GM21390 (cell line): Measurements from ENCODE around the gene KRTAP10-10.
"Not testable (repeated sequence)": the region's sequence is repeated elsewhere in the genome, so short reads cannot be mapped to it uniquely, and the experiment has no call there.

ENCODE experiments used
- ATAC-seq: cut with Tn5 transposase; IDR thresholded peaks from one replicate; pipeline ENCODE4 v1.9.1; 2021; ENCODE audit not compliant: unreplicated experiment

KRTAP10-10 gene

GRCh38 chr21:44602463-44602850 lies 34.7 kb upstream of the KRTAP10-10 start:
- no peak for ATAC-seq

GRCh38 chr21:44603109-44603875 lies 33.9 kb upstream of the KRTAP10-10 start:
- ATAC-seq = no peak

DNA sequence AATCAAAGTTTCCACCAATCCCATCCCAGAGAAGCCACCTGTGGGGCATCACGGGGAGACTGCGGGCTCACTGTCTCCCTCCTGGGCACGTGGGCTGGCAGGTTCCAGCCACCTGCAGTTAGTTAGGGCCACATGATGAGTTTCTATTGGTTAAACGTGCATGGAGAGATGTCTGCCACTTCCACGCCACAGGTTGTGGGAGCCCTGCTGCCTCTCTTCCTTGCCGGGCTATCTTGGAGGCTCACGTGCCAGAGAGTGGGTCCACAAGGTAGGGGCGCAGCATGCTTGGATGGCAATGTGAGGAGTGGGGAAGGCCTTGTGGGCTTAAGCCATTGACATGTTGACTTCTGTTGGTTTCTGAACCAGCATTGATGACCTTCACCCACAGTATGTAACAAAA lies 33.2 kb upstream of the KRTAP10-10 start:
- no peak for ATAC-seq

- no peak for ATAC-seq
Observed at GRCh38 chr21:44606495-44606894, 30.7 kb upstream of the KRTAP10-10 start.

- ATAC-seq = no peak
Observed at GRCh38 chr21:44609193-44609592, 28.0 kb upstream of the KRTAP10-10 start.

- not testable (repeated sequence) for ATAC-seq
Observed at GRCh38 chr21:44610157-44610843, 26.9 kb upstream of the KRTAP10-10 start.

- no peak for ATAC-seq
Observed at GRCh38 chr21:44611551-44611950, 25.6 kb upstream of the KRTAP10-10 start.

GRCh38 chr21:44612029-44612486 lies 25.1 kb upstream of the KRTAP10-10 start, which contains the start of gene KRTAP10-8:
Gene KRTAP10-8, plus strand, starts transcription at chr21:44612079. Its CDS starts 22 bp downstream, at chr21:44612101.
- no peak for ATAC-seq

GRCh38 chr21:44612669-44613229 lies 24.4 kb upstream of the KRTAP10-10 start:
- ATAC-seq = no peak

DNA sequence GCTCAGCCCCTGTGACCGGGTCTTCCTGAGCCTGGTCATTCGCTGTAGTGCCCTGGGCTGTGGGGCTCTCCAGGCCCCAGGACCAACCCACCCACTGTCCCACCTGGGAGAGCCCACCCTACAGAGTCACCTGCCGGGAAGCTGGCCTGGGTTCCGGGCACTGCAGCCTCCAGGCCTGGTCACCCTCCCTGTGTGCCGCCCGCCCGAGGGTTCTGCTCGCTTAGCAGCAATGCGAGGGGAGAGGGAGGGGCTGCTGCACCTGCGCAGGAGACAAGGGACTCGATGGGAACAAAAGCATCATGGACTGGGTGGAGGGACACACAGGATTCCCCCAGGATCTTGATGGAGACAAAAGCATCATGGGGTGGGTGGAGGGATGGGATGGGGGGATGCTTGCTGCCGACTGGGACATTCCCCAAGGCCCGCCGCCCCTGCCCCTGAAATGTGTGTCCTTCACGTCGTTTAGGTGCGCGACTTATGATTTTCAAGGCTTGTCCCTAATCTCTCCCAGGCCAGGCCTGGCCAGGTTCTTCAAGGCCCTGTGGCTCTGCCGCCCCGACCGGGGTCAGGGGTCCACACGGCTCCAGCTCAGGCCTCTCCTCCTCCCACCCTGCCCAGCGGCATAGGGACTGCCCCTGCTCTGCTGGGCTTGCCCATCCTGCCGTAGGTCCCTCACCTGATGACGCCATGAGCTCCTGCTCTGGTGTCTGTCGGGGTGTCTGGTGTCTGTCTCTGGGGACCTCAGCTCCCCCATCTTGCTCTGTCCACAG lies 23.6 kb upstream of the KRTAP10-10 start:
- no peak for ATAC-seq

DNA sequence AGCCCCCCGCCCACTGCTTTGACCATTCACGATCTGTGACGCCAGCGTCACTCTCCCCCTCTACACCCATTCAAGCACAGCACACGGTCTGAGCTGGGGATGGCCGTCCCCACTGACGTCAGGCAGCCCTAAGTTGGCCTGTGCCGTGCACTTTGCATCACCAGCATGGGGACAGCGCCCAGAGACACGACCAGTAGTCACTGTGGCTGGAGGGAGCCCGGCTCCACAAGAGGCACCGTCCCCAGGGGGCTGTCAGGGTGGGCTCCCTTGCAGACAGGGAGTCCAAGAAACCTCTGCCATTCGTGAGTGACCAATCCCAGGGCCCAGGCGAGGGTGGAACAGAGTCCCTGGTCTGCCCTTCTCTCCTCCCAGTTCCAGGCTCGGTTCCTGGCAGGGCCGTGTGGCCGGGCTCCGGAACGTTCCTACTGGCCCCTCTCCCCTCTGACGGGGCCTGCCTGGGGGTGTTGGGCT lies 23.0 kb upstream of the KRTAP10-10 start:
- ATAC-seq = no peak

- no peak for ATAC-seq
Observed at GRCh38 chr21:44614961-44615391, 22.2 kb upstream of the KRTAP10-10 start.

DNA sequence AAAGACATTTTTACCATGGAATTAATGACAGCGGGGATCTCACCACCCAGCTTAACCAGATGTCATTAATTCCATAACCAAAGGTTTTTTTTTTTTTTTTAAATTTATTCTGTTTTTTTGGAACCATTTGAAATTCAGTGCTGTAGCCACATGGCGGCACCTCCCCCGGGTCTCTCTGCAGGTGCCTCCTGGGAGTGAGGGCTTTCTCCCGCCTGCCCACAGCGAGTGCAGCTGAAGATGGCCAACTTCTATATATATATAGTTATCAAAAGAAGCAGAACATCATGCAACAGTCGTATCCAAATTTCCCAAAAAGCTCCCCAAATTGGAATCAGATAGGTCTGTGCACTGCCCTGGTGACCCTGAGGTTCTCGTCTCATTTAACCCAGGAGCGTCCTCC lies 21.7 kb upstream of the KRTAP10-10 start:
- ATAC-seq = no peak

- ATAC-seq = no peak
Observed at GRCh38 chr21:44615911-44616590, 21.1 kb upstream of the KRTAP10-10 start.

DNA sequence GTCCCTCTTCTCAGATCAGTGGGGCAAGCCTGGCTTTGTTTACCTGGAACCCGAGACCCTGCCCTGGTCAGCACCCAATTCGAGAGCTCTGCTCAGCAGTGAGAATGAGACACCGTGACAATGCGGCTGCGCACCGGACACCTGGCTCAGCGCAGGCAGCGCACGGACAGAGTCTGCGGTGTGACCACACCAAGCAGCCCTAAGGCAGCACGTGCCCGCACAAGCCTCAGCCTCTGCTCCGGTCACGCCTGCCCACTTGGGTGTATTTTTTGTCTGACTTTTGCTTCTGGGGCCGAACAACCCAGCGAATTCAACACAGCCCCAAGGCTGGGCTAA lies 20.6 kb upstream of the KRTAP10-10 start:
- ATAC-seq = no peak

DNA sequence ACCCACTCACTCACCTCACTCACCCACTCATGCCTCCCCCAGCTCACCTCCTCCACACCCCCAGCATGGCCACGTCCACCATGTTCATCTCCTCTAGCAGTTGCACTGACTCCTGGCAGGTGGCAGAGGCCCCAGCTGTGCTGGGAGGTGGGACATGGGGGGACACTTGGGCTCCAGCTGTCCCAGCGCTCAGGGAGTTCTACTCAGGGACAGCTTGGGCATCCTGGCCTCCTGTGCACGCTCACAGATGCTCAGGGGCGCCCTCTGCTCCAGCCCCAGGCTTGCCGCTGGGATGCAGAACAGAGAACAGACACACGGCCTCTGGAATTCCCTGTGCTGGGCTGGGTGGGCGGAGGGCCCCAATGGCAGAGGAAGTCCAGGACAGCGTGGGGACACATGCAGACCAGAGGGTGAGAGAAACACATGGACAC lies 20.1 kb upstream of the KRTAP10-10 start:
- ATAC-seq = no peak

DNA sequence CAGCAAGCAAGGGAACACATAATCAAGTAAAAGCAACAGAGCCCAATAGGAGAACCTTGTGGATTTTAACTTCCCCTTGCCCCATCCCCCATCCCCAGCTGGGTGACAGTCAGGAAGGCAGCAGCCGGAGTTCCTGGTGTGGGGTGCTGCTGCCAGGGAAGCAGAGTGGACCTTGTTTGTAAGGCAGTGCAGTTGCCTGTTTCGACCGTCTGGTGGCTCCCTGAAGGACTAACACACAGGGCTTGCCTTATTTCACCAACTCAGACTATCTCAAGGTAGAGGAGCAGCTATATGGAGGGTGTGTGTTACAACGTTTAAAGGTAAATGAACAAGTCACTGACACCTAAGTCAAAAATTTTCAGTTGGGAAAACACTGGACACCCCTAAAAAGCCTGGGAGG lies 18.7 kb upstream of the KRTAP10-10 start:
- ATAC-seq = no peak

DNA sequence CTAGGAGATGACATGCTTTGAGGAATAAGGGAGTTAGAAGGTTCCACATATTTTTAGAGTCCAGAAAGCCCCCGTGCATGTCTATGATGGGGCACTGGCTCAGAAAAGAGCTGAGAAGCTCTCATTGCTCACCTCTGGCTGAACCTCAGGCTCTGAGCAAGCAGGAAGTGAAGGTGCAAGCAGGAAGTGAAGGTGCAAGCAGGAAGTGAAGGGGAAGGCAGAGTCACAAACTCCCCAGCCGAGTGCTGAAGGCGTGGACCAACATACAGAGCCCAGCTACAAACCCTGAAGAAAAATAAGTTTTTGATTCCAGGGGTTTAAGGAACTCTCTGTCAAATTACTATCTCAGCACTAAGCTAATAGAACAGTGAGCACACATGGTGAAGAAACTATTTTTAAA lies 18.2 kb upstream of the KRTAP10-10 start:
- ATAC-seq = no peak

- no peak for ATAC-seq
Observed at GRCh38 chr21:44619886-44620285, 17.3 kb upstream of the KRTAP10-10 start.

DNA sequence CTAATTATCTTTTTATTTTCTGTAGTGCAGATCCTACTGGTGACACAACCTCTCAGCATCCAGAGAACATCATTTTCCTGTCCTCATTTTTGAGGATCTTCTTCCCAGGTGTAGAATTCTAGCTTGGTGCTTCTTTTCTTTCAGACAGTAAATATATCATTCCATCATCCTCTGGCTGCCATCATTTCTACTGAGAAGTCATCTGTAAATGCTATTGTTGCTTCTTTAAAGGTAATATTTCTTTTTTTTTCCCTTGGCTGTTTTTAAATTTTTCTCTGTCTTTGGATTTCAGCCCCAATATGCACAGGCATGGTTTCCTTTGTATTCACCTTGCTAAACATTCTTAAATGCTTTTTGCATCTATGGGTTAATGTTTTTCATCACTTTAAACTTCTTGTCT lies 13.6 kb upstream of the KRTAP10-10 start:
- ATAC-seq = no peak

DNA sequence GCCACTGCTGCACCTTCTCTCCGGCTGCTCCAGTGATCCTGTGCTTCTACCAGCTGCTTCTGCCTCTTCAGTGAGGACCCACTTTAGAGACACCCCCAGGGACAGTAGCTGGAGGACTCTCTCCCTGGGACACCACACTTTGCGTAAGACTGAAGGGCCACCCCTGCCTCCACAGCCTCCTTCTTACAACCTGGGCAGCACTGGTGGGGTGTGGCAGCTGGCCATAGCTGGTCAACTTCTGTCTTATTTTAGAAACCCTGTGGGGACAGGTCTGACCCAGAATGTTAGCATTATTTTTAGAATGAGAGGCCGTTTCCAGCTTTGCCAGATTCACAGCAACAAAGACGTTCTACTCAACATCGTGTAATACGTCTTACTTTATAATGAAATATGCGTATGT lies 11.4 kb upstream of the KRTAP10-10 start:
- ATAC-seq = no peak
